NCI-H1694 (cell line): ENCODE data around the gene ZNF488.

ENCODE experiments used
- DNase-seq: peaks from one replicate; lab custom pipeline; 2025; lab: John Stamatoyannopoulos, UW

ZNF488 gene

GRCh38 chr10:47366181-47366631, 17.9 kb downstream of the ZNF488 start:
- no peak for DNase-seq

GRCh38 chr10:47365431-47366180, 18.5 kb downstream of the ZNF488 start:
- DNase-seq = no peak

GRCh38 chr10:47364911-47365310, 19.2 kb downstream of the ZNF488 start:
- no peak for DNase-seq

- DNase-seq = no peak
Measured at GRCh38 chr10:47364366-47364765, 19.7 kb downstream of the ZNF488 start.

GRCh38 chr10:47363781-47364180, 20.3 kb downstream of the ZNF488 start:
- DNase-seq = no peak

GRCh38 chr10:47362199-47362598, 21.9 kb downstream of the ZNF488 start:
- no peak for DNase-seq

GRCh38 chr10:47361293-47361692, 22.8 kb downstream of the ZNF488 start:
- no peak for DNase-seq

- no peak for DNase-seq
Measured at GRCh38 chr10:47360419-47361040, 23.6 kb downstream of the ZNF488 start.

GRCh38 chr10:47359626-47360418, 24.3 kb downstream of the ZNF488 start:
- DNase-seq = no peak

- no peak for DNase-seq
Measured at GRCh38 chr10:47359101-47359500, 25.0 kb downstream of the ZNF488 start.

GRCh38 chr10:47358457-47358856, 25.6 kb downstream of the ZNF488 start:
- no peak for DNase-seq

- no peak for DNase-seq
Measured at GRCh38 chr10:47357911-47358310, 26.2 kb downstream of the ZNF488 start.

- DNase-seq = no peak
Measured at GRCh38 chr10:47357131-47357582, 26.9 kb downstream of the ZNF488 start.

- no peak for DNase-seq
Measured at GRCh38 chr10:47356708-47357107, 27.4 kb downstream of the ZNF488 start.

- no peak for DNase-seq
Measured at GRCh38 chr10:47354900-47355299, 29.2 kb downstream of the ZNF488 start.

GRCh38 chr10:47354165-47354564, 29.9 kb downstream of the ZNF488 start:
- DNase-seq = no peak

- no peak for DNase-seq
Measured at GRCh38 chr10:47353351-47353750, 30.7 kb downstream of the ZNF488 start.

- no peak for DNase-seq
Measured at GRCh38 chr10:47351899-47352815, 31.9 kb downstream of the ZNF488 start.

GRCh38 chr10:47350671-47351640, 33.1 kb downstream of the ZNF488 start:
- DNase-seq = no peak

- no peak for DNase-seq
Measured at GRCh38 chr10:47349941-47350371, 34.1 kb downstream of the ZNF488 start.
